GM12892 (cell line): ENCODE measurements around the gene GREM2.

Source experiments
- POLR2A ChIP-seq: IDR thresholded peaks from 2 replicates; pipeline ENCODE4 v1.6.1; 2011; ENCODE audit warnings: low read depth, low read length, control low read depth
- POLR2AphosphoS5 ChIP-seq: IDR thresholded peaks from 2 replicates; pipeline ENCODE4 v1.6.1; 2011; ENCODE audit warnings: low read depth, low read length, control low read depth
- TAF1 ChIP-seq: IDR thresholded peaks from 2 replicates; pipeline ENCODE4 v1.6.1; 2011; ENCODE audit warnings: low read depth, mild to moderate bottlenecking, control low read depth, low read length, borderline replicate concordance

- TF ChIP-seq POLR2AphosphoS5 (no peak), POLR2A (no peak), TAF1 (no peak)
Observed at GRCh38 chr1:240478536-240478935, 133.4 kb downstream of the GREM2 start.
